Liver (tissue), 9 donors: ENCODE measurements around the gene PITPNC1. TPM values are rescaled to one million over a fixed set of nuclear protein-coding genes. Genes with fewer than 3 reads are reported as not detected.

Experiments
- DNase-seq: peaks from one replicate; pipeline ENCODE4 v3.0.0-alpha.2; 2017; ENCODE audit warnings: low spot score
- H3K27ac ChIP-seq, 2 donors: one replicate each; pipeline ENCODE4 v1.7.0; 2013; ENCODE audit warnings: inconsistent platforms in 2 of 2, low read length in 2 of 2, control low read depth in 1 of 2, low read depth in 1 of 2, mild to moderate bottlenecking in 1 of 2
- H3K27me3 ChIP-seq, 4 donors: one replicate each; pipeline versions ENCODE4 v1.6.1 to v1.7.0; 2013; ENCODE audit warnings: low read length in 3 of 4, inconsistent platforms in 1 of 4, mild to moderate bottlenecking in 1 of 4, moderate library complexity in 1 of 4; ENCODE audit not compliant: control insufficient read depth in 4 of 4, insufficient read depth in 4 of 4
- H3K36me3 ChIP-seq, 4 donors: one replicate each; pipeline versions ENCODE4 v1.6.1 to v1.7.0; 2013; ENCODE audit warnings: low read length in 3 of 4, mild to moderate bottlenecking in 3 of 4, low read depth in 1 of 4, moderate library complexity in 1 of 4; ENCODE audit not compliant: control insufficient read depth in 4 of 4, insufficient read depth in 3 of 4
- H3K4me1 ChIP-seq, 4 donors: one replicate each; pipeline versions ENCODE4 v1.6.1 to v1.7.0; 2013; ENCODE audit warnings: low read length in 3 of 4, mild to moderate bottlenecking in 3 of 4, moderate library complexity in 1 of 4; ENCODE audit not compliant: control insufficient read depth in 4 of 4, insufficient read depth in 4 of 4
- H3K4me3 ChIP-seq, 3 donors: one replicate each; pipeline versions ENCODE4 v1.6.1 to v1.7.0; 2013; ENCODE audit warnings: low read length in 3 of 3, control low read depth in 1 of 3, low read depth in 1 of 3, mild to moderate bottlenecking in 1 of 3
- H3K9ac ChIP-seq, 2 donors: one replicate each; pipeline ENCODE4 v1.7.0; 2013; ENCODE audit warnings: low read length in 2 of 2, mild to moderate bottlenecking in 2 of 2, moderate library complexity in 2 of 2, control low read depth in 1 of 2, low read depth in 1 of 2
- H3K9me3 ChIP-seq, 4 donors: one replicate each; pipeline versions ENCODE4 v1.6.1 to v1.7.0; 2013; ENCODE audit warnings: low read length in 3 of 4; ENCODE audit not compliant: control insufficient read depth in 4 of 4
- ATF3 ChIP-seq: IDR thresholded peaks from 2 replicates; pipeline ENCODE4 v1.6.1; 2016; ENCODE audit warnings: antibody characterized with exemption
- EGR1 ChIP-seq, 2 donors: IDR thresholded peaks; 2 replicates each; pipeline ENCODE4 v1.6.1; 2016 to 2018; ENCODE audit warnings: antibody characterized with exemption in 2 of 2, low read depth in 2 of 2
- FOXA1 ChIP-seq: IDR thresholded peaks from 2 replicates; pipeline ENCODE4 v1.6.1; 2016; ENCODE audit warnings: antibody characterized with exemption
- FOXA2 ChIP-seq: IDR thresholded peaks from 2 replicates; pipeline ENCODE4 v1.6.1; 2016; ENCODE audit warnings: antibody characterized with exemption
- GABPA ChIP-seq, 2 donors: IDR thresholded peaks in 1 of 2; conservative IDR thresholded peaks in 1 of 2; 2 replicates each; pipeline ENCODE4 v1.6.1; 2016; ENCODE audit warnings: antibody characterized with exemption in 2 of 2, mild to moderate bottlenecking in 1 of 2, moderate library complexity in 1 of 2
- HNF4A ChIP-seq, 2 donors: conservative IDR thresholded peaks; 2 replicates each; pipeline ENCODE4 v1.6.1; 2016; ENCODE audit warnings: antibody characterized with exemption in 2 of 2, mild to moderate bottlenecking in 2 of 2
- HNF4G ChIP-seq: IDR thresholded peaks from 2 replicates; pipeline ENCODE4 v1.6.1; 2016; ENCODE audit warnings: antibody characterized with exemption
- JUND ChIP-seq, 2 donors: IDR thresholded peaks; 2 replicates each; pipeline ENCODE4 v1.6.1; 2016; ENCODE audit warnings: antibody characterized with exemption in 2 of 2
- NR2F2 ChIP-seq: IDR thresholded peaks from 2 replicates; pipeline ENCODE4 v1.6.1; 2016; ENCODE audit warnings: antibody characterized with exemption
- RAD21 ChIP-seq, 2 donors: IDR thresholded peaks; 2 replicates each; pipeline ENCODE4 v1.6.1; 2016; ENCODE audit warnings: antibody characterized with exemption in 2 of 2, mild to moderate bottlenecking in 2 of 2
- REST ChIP-seq: IDR thresholded peaks from 2 replicates; pipeline ENCODE4 v1.6.1; 2016; ENCODE audit warnings: antibody characterized with exemption, mild to moderate bottlenecking
- RXRA ChIP-seq, 2 donors: IDR thresholded peaks; 2 replicates each; pipeline ENCODE4 v1.6.1; 2017 to 2018; ENCODE audit warnings: antibody characterized with exemption in 2 of 2, mild to moderate bottlenecking in 1 of 2
- SP1 ChIP-seq: IDR thresholded peaks from 2 replicates; pipeline ENCODE4 v1.6.1; 2018; ENCODE audit warnings: antibody characterized with exemption, mild to moderate bottlenecking
- TAF1 ChIP-seq: conservative IDR thresholded peaks from 2 replicates; pipeline ENCODE4 v1.6.1; 2016; ENCODE audit warnings: antibody characterized with exemption, mild to moderate bottlenecking
- YY1 ChIP-seq: IDR thresholded peaks from 2 replicates; pipeline ENCODE4 v1.6.1; 2016; ENCODE audit warnings: antibody characterized with exemption, mild to moderate bottlenecking
- ZBTB33 ChIP-seq: IDR thresholded peaks from 2 replicates; pipeline ENCODE4 v1.6.1; 2016; ENCODE audit warnings: antibody characterized with exemption
- WGBS: extraction: QIAGEN DNeasy Blood & Tissue Kit; methylation state at CpG from one replicate; pipeline ENCODE4 v1.1.7; 2013; 5-methylcytosine and 5-hydroxymethylcytosine counted together
- polyA plus RNA-seq, 2 donors: library from polyadenylated mRNA; stranded (reverse) in 1 of 2; unstranded in 1 of 2; fragments of 200-250 nt in 1 of 2; fragments of >200 nt in 1 of 2; fragmentation: Nextera tagmentation in 1 of 2; extraction: Ambion mirVana in 1 of 2; gene quantifications; one replicate each; pipeline versions ENCODE4 v1.2.1 to v1.2.3, GENCODE V29; 2013 to 2015
- total RNA-seq, 2 donors: library from RNA; depleted of rRNA; stranded (reverse); fragments of >200 nt; gene quantifications; one replicate each; pipeline ENCODE4 v1.2.3, GENCODE V29; 2014
- TF ChIP-seq, protein P1 (sequence below): fragments of 150-350 bp; IDR thresholded peaks from 2 replicates; pipeline ENCODE4 v1.5.1; 2017; ENCODE audit warnings: improper control_type of control experiment, low read depth, low read length; ENCODE audit not compliant: missing input control
- TF ChIP-seq, protein P2 (sequence below): IDR thresholded peaks from 2 replicates; pipeline ENCODE4 v1.6.1; 2016; ENCODE audit warnings: antibody characterized with exemption
- donor health status: healthy.
- donor health status: healthy.
- donor health status: healthy.
- donor health status: healthy.
- donor health status: healthy.

The PITPNC1 gene
- total and polyA plus RNA-seq, 4 donors: 2.3 to 10.2 (median 5.7) TPM

GRCh38 chr17:67610061-67610460, 233.0 kb downstream of the PITPNC1 start:
- DNase-seq: no peak
- WGBS: 97% methylated on average over 8 of the region's 8 CpGs
- Histone ChIP-seq H3K9ac (no peak overlapping the region), H3K4me1 (peaks cover 0 to 2% (median 0%) of the 10 kb centered on the region in 4 donors), H3K36me3 (no peaks in the 10 kb centered on the region), H3K9me3 (no peaks in the 10 kb centered on the region), H3K27ac (no peak overlapping the region), H3K4me3 (no peak overlapping the region), H3K27me3 (no peaks in the 10 kb centered on the region)
- TF ChIP-seq FOXA1 (no peak), HNF4G (no peak), RAD21 (IDR thresholded peaks at IDR 0.05) (no peak), RXRA (IDR thresholded peaks at IDR 0.05) (no peak), FOXA2 (no peak), YY1 (no peak), ATF3 (no peak), ZBTB33 (no peak), JUND (IDR thresholded peaks at IDR 0.05) (no peak)
- TF ChIP-seq, protein P1, sequence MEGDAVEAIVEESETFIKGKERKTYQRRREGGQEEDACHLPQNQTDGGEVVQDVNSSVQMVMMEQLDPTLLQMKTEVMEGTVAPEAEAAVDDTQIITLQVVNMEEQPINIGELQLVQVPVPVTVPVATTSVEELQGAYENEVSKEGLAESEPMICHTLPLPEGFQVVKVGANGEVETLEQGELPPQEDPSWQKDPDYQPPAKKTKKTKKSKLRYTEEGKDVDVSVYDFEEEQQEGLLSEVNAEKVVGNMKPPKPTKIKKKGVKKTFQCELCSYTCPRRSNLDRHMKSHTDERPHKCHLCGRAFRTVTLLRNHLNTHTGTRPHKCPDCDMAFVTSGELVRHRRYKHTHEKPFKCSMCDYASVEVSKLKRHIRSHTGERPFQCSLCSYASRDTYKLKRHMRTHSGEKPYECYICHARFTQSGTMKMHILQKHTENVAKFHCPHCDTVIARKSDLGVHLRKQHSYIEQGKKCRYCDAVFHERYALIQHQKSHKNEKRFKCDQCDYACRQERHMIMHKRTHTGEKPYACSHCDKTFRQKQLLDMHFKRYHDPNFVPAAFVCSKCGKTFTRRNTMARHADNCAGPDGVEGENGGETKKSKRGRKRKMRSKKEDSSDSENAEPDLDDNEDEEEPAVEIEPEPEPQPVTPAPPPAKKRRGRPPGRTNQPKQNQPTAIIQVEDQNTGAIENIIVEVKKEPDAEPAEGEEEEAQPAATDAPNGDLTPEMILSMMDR: no peak

- Histone ChIP-seq H3K4me3 (no peak overlapping the region), H3K4me1 (peaks cover 0 to 2% (median under 1%) of the 10 kb centered on the region in 4 donors), H3K27ac (no peak overlapping the region), H3K36me3 (no peaks in the 10 kb centered on the region), H3K9me3 (no peaks in the 10 kb centered on the region), H3K9ac (no peak overlapping the region), H3K27me3 (no peaks in the 10 kb centered on the region)
- TF ChIP-seq GABPA (IDR thresholded peaks at IDR 0.05 in 1 of 2, conservative IDR thresholded peaks at IDR 0.05 in 1 of 2) (no peak), RAD21 (IDR thresholded peaks at IDR 0.05) (no peak), TAF1 (no peak), HNF4A (conservative IDR thresholded peaks at IDR 0.05) (no peak), NR2F2 (no peak), JUND (IDR thresholded peaks at IDR 0.05) (no peak), HNF4G (no peak), FOXA2 (no peak), SP1 (no peak), ZBTB33 (no peak), EGR1 (IDR thresholded peaks at IDR 0.05; ENCODE audit: low read depth in 2 of 2) (no peak), REST (no peak), FOXA1 (no peak)
- TF ChIP-seq, protein P2, sequence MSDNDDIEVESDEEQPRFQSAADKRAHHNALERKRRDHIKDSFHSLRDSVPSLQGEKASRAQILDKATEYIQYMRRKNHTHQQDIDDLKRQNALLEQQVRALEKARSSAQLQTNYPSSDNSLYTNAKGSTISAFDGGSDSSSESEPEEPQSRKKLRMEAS: no peak
- 96% methylated on average over 7 of the region's 7 CpGs for WGBS
- DNase-seq: no peak
Measured at GRCh38 chr17:67613961-67614360, 236.9 kb downstream of the PITPNC1 start.
